GM19239 (cell line): ENCODE data around the gene DHX35.

Source experiments
- DNase-seq: peaks from one replicate; pipeline ENCODE4 v3.0.0; 2011; ENCODE audit warnings: low spot score; ENCODE audit not compliant: insufficient read length
- FAIRE-seq: peaks from 2 replicates; lab custom pipeline; 2011; peaks lifted over from hg19 to GRCh38; lab: Jason Lieb, UNC

Gene DHX35

DNA sequence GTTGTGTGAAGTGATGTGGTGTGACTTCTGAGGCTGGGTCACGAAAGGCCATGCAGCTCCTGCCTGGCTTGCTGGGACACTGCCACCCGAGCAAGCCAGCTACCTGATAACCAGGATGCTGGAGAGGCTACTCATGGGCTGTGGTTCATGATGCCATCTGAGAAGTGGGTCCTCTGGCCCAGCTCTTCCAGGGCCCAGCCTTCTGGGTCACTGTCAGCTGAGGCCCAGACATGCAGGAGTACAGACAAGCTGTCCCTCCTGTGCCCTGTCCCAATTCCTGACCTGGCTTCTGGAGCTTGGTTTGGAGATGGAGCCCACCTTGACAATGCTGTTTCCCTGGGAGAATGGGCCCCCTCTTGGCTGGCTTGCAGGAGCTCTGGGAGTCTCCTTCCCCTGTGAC, 87.0 kb downstream of the DHX35 start:
- DNase-seq (no peak), FAIRE-seq (no peak)

DNA sequence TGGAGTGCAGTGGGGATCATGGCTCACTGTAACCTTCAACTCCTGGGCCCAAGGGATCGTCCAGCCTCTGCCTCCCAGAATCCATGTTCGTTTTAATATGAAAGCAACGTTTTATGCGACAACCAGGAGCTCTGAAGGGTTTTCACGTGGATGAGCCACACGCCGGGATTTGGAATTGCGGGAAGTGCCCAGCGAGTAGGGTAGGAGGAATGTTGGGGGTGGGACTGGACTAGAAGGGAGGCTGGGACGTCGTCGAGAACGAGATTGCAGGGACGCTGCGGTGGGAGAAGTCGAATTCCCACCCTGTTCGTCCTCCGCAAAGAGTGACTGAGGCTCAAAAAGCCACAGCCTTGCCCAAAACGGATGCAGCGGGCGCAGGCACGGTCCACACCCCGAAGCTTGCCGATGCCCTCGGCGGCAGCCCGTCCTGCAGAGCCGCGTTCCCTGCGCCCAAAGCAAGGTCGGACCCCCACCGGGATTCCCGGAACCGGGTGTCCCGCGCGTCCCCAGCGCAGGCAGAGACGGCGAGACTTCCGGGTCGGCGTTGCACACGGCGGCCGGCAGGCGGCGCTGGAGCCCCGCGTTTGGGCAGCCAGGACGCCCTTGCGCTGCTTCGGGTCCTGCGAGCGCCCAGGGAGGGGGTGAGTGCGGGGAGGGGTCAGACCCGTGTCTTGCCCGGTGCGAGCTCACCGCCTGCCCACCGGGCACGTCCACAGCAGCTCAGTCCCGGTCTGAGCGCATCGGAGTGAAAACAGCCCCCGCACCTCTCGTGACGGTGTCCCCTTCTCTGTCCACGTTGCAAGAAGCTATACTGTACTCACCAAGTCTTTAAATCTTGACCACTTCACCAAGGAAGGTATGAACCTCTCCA, 87.8 kb downstream of the DHX35 start:
- DNase-seq = peak; percentile 81
- FAIRE-seq = peak; percentile 44

DNA sequence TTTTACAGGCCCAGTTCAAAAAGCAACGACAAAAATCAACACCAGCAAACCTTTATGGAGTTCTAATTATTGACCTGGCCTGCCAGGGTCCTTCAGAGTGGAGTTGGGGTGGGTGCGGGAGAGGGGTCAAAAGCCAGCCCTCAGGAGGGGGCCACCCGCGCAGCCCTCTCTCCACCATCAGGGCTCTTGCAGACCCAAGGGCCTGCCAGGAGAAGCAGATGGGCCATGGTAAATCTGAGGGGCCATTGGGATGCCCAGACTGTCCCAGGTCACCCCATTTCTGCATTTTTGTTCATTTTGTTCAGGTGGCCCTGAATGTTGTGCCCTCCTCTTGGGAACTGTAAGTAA, 88.4 kb downstream of the DHX35 start:
- no peak for FAIRE-seq
- DNase-seq = no peak

DNA sequence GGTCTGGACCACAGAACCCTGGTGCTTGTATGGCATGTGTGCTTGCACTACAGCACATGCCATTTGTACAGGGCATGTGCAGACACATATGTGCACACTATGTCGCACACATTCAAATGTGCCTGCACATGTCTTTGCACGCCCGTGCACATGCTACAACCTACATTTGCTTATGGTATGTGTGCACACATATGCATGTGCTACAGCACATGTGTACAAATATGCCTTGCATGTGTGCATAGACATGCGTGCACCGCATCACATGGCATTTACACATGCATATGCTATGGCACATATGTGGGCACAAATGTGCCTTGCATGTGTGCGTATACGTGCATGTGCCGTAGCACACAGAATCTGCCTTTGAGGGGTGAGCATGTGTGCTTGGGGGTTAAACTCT, 90.5 kb downstream of the DHX35 start:
- no peak for FAIRE-seq
- DNase-seq = no peak

DNA sequence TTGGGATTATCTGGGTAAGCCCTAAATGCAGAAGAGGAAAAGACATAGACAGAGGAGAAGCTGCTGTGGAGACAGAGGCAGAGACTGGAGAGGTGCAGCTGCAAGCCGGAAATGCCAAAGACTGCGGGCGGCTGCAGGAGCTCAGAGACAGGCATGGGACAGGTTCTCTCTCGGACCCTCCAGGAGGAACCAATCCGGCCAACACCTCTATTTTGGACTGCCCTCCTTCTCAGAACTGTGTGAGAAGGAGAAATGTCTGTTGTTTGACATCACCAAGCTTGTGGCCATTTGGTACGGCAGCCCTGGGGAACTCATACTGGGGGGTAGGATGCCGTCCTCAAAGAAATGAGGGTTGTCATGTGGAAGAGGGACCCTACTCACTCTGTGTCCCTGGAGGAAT, 95.0 kb downstream of the DHX35 start:
- DNase-seq = no peak

DNA sequence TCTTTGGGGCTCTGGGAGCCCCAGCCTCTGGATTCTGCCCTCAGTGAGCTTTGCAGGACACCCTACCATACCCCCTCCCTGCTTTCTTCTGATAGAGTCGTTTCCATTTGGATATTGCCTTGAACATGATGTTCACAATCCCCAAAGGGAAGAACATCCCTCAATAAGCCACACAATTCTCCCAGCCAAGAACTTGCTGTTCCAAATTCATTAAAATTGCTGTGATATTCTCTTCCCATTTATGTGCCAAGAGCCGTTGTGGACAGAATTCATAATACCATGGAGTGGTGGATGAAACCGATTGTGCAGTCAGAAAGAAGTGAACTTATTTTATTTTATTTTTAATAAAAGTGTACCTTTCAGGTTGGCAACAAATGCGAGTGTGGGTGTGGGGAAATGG, 95.8 kb downstream of the DHX35 start:
- DNase-seq = no peak
- no peak for FAIRE-seq

More for the DNA sequence above, 95.0 kb downstream of the DHX35 start:
- no peak for FAIRE-seq

DNA sequence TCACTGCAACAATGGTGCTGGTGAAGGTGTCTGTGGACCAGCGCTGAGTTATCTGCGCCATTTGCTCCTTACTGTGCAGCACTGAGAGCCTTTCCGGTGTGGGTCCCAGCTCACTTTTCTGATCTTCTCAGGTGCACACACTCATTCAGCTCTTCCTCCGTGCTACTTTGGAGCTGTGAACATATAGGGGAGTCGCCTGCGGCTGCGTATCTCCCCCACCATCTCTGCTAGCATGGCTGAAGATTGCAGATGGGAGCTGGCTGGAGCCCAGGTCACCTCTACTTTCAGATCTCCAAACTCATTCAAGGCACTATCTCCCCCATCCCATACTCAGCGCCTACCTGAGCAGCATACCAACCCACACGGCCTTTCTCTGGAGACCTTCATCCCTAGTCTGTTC, 96.9 kb downstream of the DHX35 start:
- DNase-seq (no peak), FAIRE-seq (no peak)

DNA sequence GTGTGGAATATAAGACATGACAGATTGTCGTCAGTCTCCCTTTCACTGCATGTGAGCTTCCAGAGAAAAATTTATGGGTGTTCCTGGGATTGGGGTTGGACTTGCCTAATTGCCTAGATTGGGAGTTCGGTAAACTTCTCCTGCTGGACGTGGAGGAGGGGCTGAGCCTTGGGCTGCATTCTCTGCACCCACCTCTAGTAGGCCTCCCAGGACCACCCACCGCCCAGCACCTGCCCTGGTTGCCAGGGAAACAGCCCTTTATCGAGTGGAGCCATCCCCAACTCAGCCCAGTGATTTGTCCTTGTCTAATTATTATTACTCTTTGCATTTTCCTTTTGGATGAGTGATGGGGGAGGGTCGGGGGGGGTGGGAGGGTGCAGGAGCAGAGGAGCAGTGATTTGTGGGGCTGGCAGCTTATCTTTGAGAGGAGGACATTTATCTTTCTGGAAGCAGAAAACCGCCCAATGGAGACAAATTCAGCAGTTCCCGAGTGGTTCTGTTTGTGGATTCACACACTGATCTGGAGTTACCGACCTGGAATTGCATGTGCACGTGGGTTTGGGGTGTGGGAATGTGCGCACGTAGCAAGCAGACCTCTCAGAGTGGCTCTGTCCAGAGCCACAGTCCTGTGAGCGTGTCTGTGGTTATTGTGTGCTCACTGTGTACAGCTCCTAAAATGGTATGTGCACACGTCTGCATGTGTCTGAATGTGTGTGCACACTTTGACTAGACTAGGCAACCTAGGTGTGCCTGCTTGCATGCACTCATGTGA, 104.5 kb downstream of the DHX35 start:
- DNase-seq = no peak
- no peak for FAIRE-seq

DNA sequence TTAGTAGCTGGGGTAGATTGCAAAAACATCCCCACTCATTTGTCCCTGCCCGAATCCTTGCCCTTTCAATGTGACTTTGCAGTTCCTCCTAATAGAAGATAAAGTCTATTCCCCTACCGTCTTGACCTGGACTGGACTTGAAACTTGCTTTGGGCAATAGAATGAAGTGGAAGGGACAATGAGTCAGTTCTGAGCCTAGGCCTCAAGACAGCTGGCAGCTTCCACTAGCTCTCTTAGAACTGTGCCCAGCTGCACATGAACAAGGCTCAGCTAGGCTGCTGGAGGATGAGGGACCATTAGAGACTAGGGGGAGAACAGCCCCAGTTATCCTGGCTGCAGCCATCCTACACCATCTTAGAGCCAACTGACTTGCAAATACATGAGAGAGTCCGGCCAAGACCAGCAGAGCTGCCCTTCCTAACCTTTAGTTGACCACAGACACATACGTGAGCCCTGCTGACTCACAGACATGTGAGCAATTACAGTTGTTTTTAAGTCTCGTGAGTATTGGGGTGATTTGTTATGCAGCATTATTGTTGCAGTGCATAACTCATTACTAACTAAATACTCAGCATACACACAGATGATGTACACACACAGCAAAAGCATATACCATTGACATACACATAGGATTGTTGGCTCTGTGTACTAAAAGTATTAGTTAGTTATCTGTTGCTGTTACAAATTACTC, 105.5 kb downstream of the DHX35 start:
- no peak for FAIRE-seq
- DNase-seq = no peak

DNA sequence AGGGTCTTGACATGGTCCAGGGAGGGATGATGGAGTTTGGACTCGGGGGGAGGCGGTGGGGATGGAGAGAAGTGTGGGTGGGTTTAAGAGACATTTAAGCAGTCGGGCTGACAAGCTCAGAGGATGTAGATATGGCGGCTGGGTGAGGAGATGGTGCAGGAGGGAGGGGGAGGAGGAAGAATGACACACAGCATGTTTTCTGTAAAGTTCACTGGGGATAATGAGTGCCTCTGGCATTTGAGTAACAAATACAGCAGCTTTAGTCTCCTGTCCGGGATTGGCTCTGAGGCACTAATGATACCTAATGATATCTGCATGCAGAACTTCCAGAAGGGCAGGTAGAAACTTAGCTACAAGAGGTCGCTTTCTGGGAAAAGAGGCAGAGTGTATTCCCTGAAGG, 107.8 kb downstream of the DHX35 start:
- DNase-seq = no peak
- no peak for FAIRE-seq

DNA sequence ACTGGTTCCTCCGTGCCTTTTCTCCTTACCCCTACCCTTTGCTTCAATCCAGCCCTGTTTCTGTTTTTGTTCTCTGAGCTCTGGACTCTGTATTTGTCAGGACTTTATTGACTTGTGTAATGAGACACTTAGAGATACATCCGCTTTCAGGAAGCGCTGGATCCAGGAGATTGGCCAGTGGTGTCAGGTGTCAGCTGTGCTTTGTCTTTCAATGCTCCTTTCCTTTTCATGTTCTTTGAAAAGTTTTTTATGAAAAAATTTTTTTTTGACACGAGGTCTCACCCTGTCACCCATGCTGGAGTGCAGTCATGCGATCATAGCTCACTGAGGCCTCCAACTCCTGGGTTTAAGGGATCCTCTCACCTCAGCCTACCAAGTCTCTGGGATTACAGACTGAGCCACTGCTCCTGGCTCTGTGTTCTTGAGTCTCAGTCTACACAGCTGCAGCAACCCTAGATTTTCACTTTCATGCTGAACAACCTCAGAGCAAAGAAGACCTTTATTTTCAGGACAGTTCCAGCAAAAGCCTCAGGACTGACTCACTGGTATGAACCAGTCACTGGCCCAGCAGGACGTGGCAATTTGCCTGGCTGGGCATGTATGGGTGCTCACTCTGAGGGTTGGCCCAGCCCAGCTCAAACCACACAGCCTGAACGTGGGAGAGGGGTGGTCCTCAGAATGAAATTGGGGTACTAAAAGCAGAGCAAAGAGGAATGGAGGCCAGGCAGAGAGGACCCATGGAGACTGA, 108.5 kb downstream of the DHX35 start:
- FAIRE-seq = no peak
- no peak for DNase-seq

DNA sequence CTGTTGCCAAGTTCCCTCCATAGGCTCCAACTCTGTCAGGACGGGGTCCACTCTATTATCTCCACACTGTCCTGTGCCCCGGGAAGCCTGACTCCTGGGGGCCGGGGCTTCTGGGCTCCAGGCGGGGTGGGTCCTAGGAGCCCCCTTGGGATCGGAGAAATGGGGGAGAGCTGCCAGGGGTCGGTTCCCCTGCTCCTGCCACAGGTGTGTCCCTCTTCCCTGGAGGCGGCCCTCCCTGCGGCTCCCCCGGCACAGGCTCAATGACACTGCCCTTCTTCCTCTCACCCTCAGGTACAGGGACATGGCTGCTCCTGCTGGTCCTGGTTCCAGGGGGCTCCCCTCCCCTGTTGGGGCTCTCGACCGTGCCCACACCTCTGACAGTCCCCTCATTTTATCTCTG, 110.0 kb downstream of the DHX35 start:
- DNase-seq (no peak), FAIRE-seq (no peak)

DNA sequence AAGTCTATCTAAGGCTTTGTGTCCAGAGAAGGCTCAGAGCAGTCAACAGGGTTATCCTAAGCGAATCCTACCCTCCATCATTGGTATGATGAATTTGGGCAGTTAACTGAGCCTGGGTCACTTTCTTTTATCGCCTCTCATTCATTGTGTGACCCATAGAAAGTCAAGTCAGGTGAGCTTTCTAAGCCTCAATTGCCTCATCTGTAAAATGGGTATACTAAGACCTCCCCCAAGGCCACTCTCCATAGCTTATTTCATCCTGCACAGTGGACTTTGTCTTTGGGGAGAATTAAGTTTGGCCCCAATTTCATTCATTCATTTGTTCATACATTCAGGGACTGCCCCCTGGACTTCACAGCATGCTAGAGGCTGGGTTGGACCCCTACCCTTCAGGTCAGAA, 110.5 kb downstream of the DHX35 start:
- DNase-seq = no peak
- FAIRE-seq = no peak

DNA sequence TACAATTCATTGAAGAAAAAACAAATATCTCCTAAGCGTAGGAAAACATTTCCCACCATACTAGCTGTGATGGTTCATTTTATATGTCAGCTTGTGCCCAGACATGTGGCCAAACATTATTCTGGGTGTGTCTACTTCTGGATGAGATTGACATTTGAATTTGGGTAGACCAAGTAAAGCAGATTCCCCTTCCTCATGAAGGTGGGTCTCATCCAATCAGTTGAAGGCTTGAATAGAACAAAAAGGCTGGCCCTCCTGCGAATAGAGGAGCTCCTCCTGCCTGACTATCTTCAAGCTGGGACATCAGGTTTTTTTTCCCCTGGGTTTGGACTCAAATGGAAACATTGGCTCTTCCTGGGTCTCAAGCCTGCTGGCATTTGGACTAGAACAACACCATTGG, 113.6 kb downstream of the DHX35 start:
- no peak for DNase-seq
- no peak for FAIRE-seq

DNA sequence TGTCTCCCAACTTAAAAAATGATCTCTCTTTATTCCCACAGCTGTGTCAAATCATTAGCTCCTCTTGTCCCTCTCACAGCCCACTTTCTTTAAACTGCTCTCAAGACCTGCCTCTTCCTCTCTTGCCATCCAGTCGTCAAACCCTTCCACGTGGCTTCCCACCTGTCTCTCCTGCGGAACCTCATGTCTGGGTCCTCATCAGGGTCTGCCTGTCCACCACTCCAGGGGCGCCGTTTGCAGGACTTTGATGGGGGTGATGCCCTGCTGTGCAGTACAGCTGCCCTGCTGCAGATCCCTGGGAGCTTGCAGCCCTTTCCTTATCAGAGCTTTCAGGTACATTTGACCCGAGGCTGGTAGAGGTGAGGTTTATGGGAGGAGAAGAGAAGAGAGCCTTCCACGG, 114.8 kb downstream of the DHX35 start:
- FAIRE-seq (no peak), DNase-seq (no peak)

DNA sequence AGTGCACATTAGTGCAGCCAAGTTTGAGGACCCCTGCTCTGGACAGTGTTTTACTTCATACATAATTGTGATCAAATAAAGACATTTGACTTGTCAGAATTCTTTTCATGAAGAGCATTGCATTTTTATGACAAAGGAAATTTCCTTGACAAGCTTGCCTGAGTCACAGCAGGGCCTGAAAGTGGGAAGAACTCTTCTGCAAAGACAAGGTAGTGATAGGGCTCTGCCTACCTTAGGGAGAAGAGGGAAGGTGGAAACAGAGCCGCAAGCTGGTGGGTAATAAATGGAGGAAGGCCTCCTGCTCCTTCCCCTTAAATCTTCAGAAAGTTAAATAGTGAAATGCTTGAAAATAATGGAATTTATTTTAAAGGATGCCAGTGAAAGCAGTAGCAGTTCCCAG, 118.2 kb downstream of the DHX35 start:
- DNase-seq (no peak), FAIRE-seq (no peak)

DNA sequence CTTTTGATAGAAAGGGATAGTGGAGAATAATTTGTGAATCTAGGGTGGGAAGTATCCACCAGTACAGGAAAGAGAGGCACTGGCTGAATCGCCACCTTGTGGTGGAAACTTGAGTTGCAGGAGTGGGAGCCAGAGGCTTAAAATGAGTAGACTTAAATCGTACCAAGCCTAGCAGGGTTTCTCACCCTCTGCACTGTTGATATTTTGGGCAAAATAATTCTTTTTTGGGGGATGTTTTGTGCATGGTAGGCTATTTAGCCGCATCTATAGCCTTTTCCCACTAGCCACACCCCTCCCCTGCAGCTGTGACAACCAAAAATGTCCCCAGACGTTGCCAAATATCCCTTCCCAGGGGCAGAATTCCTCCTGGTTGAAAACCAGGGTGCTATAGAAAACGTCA, 119.1 kb downstream of the DHX35 start:
- peak; percentile 91 for FAIRE-seq
- DNase-seq = peak; percentile 82

DNA sequence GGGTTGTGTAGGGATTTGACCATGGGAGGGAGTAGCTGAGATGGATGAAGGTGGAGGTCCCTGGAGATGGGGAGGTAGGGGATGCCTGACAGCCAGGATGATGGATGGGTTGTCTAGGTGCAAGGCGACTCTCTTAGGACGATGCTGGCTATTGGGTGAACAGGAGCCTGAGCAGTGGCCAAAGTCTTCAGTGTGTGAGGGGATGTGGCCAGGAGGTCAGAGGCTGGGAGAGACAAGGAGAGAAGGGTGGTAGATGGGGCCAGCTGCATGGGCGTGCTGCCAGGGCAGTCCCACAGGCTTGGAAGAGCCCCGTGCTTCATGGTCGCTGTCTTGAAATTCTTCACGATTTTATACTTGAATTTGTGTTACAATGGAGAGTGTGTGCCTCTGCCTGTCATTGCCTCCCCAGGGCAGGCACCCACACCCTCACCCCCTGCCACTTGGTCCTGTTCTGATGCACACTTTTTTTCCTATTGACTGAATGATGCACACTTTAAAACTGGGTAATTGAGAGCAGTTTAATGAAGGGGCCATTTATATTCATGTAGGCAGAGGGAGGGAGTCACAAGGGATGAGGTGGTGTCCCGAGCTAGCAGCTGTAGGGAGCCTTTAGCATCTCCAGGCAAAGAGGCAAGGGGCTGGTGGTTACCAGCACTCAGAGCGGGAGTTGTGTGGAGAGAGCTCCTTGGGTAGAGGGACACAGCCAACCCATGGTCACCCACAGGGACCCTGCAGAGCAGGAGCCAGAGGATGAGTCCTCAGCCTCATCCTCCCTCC, 120.7 kb downstream of the DHX35 start:
- FAIRE-seq (no peak), DNase-seq (no peak)

DNA sequence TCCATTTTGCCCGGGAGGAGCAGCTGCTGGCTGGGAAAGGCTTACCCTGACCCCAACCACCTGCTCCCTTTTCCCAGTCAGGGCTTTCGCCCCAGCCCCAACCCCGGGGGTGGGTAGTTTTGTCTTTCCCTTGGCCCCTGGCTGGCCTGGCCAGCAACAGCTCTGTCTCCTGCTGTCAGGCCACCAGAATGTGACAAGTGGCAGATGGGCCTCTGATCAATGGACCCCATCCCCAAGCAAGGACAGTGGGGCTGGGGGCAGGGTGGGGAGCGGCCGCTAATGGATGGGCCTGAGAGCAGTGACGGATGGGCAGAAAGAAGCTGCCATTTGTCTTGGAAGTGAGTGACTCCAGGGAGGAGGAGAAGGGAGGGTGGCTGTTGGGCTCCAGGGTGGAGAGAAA, 121.6 kb downstream of the DHX35 start:
- DNase-seq (no peak), FAIRE-seq (no peak)

DNA sequence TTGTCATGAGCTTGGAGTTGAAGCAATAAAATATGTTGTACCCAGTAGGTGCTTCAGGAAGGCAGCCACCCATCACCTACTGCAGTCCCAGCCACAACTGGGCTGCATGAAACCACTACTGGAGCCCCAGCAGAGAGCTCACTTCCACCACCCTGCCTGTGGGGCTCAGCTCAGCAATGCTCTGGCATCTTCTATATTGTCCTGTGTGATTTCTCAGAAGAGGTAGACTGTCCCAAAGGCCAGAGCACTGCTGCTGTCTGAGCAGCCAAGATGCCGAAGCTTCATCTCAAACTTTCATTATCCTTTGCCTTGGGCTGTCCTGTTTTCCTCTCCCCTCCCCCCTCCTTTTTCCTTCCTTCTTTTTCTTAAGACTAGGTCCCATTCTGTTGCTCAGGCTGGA, 126.9 kb downstream of the DHX35 start:
- FAIRE-seq (no peak), DNase-seq (no peak)
